ENCODE data around the gene SEMA6A.

DNA sequence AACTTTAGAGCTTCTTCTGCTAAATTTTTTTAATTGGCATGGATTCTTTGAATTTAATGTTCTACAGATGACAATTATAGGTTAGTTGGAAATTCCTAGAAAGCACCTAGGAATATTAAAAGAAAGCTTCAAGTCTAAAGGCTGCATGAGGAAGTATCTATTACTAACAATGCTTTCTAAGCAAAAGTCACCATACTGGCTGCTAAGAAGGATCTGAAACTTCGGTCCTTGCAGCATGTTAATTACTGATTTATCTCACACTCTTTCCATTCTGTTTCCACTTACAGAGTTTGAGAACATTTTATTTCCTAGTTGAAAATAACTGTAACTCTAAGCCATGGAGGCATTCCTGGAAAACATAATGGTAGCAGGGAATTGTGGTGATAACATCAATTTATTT lies 8.4 kb downstream of the SEMA6A start:
- TF ChIP-seq POLR2A (IDR thresholded peaks at IDR 0.05; ENCODE audit: low read length) (no peak), GATA1 (IDR thresholded peaks at IDR 0.05; ENCODE audit: low read depth, low read length) (no peak)
